ENCODE results near the gene FOXP1. TPM values are rescaled to one million over a fixed set of nuclear protein-coding genes. Genes with fewer than 3 reads are reported as not detected.

The FOXP1 gene
- polyA plus RNA-seq, 1 donor (not counting 4 experiments of a cell fraction or from before 2014, with no cell fraction given), result 14.6 TPM

- TF ChIP-seq CTCF (optimal IDR thresholded peaks at IDR 0.05 in 1 of 3, IDR thresholded peaks at IDR 0.05 in 1 of 3, conservative IDR thresholded peaks at IDR 0.05 in 1 of 3; ENCODE audit: extremely low read depth in 1 of 3, insufficient read depth in 2 of 3, low read length in 3 of 3) (no peak), EZH2 (IDR thresholded peaks at IDR 0.05; ENCODE audit: low read length) (no peak)
- H3K4me3 ChIP-seq (ENCODE audit: control insufficient read depth in 2 of 3, extremely low read depth in 1 of 3, insufficient read depth in 2 of 3, low read depth in 1 of 3, low read length in 3 of 3), result no peak overlapping the region
- H3K27me3 ChIP-seq (ENCODE audit: control insufficient read depth, extremely low read depth, insufficient read depth, low read length), result no peaks in the 10 kb centered on the region
- H3K4me1 ChIP-seq (ENCODE audit: control insufficient read depth, extremely low read depth, insufficient read depth, low read length), result no peaks in the 10 kb centered on the region
- no peak overlapping the region for H3K9ac ChIP-seq (ENCODE audit: control insufficient read depth, extremely low read depth, insufficient read depth, low read length)
- DNase-seq (ENCODE audit: low read depth, low spot score) (no peak), FAIRE-seq (no peak)
- no peak overlapping the region for H2AFZ ChIP-seq (ENCODE audit: control insufficient read depth, low read length)
- H3K4me2 ChIP-seq (ENCODE audit: control insufficient read depth, extremely low read depth, insufficient read depth, low read depth, low read length), result no peak overlapping the region
- H3K79me2 ChIP-seq (ENCODE audit: control insufficient read depth, insufficient read depth, low read length), result no peaks in the 10 kb centered on the region
- H3K9me1 ChIP-seq (ENCODE audit: control insufficient read depth, extremely low read depth, insufficient read depth, low read length), result no peaks in the 10 kb centered on the region
- no peak overlapping the region for H3K27ac ChIP-seq (ENCODE audit: control insufficient read depth, insufficient read depth, low read length)
- H4K20me1 ChIP-seq (ENCODE audit: control insufficient read depth, extremely low read depth, insufficient read depth, low read length), result no peaks in the 10 kb centered on the region
- H3K36me3 ChIP-seq (ENCODE audit: control insufficient read depth in 2 of 2, extremely low read depth in 1 of 2, insufficient read depth in 2 of 2, low read length in 2 of 2), result no peaks in the 10 kb centered on the region
- no peaks in the 10 kb centered on the region for H3K9me3 ChIP-seq (ENCODE audit: control insufficient read depth, low read depth, low read length)
- dilution Hi-C loops (cut with MboI; ENCODE audit: extremely low pct_ligation_motif_present, low sequenced_read_pairs), result no loop called here
These were observed 227.7 kb downstream of the FOXP1 start for GRCh38 chr3:71355862-71356261.

DNA sequence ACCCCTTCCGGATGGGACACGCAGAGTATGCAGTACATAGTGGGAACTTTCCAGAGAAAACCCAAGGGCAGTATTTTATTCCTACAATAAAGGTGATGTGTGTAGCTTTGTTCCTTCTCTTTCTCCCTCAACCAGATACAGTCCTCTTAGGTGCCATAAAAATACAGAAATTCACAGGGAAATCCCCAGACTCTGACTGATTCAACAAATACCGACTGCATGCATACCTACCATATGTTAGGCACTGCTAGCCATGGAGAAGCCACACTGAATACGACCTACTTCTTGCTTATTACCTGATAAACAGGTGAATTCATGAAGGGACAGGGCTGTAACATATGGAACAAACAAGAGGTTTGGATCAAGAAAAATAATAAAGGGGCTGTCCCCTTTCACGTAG, 228.5 kb downstream of the FOXP1 start:
- DNase-seq (ENCODE audit: low read depth, low spot score), result no peak
- Histone ChIP-seq H3K4me1 (ENCODE audit: control insufficient read depth, extremely low read depth, insufficient read depth, low read length) (no peaks in the 10 kb centered on the region), H3K9ac (ENCODE audit: control insufficient read depth, extremely low read depth, insufficient read depth, low read length) (no peak overlapping the region), H3K9me1 (ENCODE audit: control insufficient read depth, extremely low read depth, insufficient read depth, low read length) (no peaks in the 10 kb centered on the region), H3K9me3 (ENCODE audit: control insufficient read depth, low read depth, low read length) (no peaks in the 10 kb centered on the region), H4K20me1 (ENCODE audit: control insufficient read depth, extremely low read depth, insufficient read depth, low read length) (no peaks in the 10 kb centered on the region), H3K27ac (ENCODE audit: control insufficient read depth, insufficient read depth, low read length) (no peak overlapping the region), H3K4me3 (ENCODE audit: control insufficient read depth in 2 of 3, extremely low read depth in 1 of 3, insufficient read depth in 2 of 3, low read depth in 1 of 3, low read length in 3 of 3) (no peak overlapping the region), H2AFZ (ENCODE audit: control insufficient read depth, low read length) (no peak overlapping the region), H3K4me2 (ENCODE audit: control insufficient read depth, extremely low read depth, insufficient read depth, low read depth, low read length) (no peak overlapping the region), H3K36me3 (ENCODE audit: control insufficient read depth in 2 of 2, extremely low read depth in 1 of 2, insufficient read depth in 2 of 2, low read length in 2 of 2) (no peaks in the 10 kb centered on the region), H3K27me3 (ENCODE audit: control insufficient read depth, extremely low read depth, insufficient read depth, low read length) (no peaks in the 10 kb centered on the region), H3K79me2 (ENCODE audit: control insufficient read depth, insufficient read depth, low read length) (no peaks in the 10 kb centered on the region)
- TF ChIP-seq CTCF (optimal IDR thresholded peaks at IDR 0.05 in 1 of 3, IDR thresholded peaks at IDR 0.05 in 1 of 3, conservative IDR thresholded peaks at IDR 0.05 in 1 of 3; ENCODE audit: extremely low read depth in 1 of 3, insufficient read depth in 2 of 3, low read length in 3 of 3) (no peak), EZH2 (IDR thresholded peaks at IDR 0.05; ENCODE audit: low read length) (no peak)
- no peak for FAIRE-seq
- dilution Hi-C loops (cut with MboI; ENCODE audit: extremely low pct_ligation_motif_present, low sequenced_read_pairs), result no loop called here

All from keratinocyte (primary cell).